ENCODE measurements around the gene ASIC2. TPM values are rescaled to one million over a fixed set of nuclear protein-coding genes. Genes with fewer than 3 reads are reported as not detected.

Gene ASIC2
- total RNA-seq, 1 experiment from 2014 or later = 0.74 TPM

GRCh38 chr17:33024688-33025486 is 268.2 kb downstream of the ASIC2 start:
- Histone ChIP-seq H4K91ac (ENCODE audit: insufficient read length, low read depth, low read length) (no peak overlapping the region), H3K79me2 (ENCODE audit: insufficient read depth, low read length) (no peaks in the 10 kb centered on the region), H2BK20ac (ENCODE audit: low read depth, low read length, poor library complexity, severe bottlenecking) (no peak overlapping the region), H4K20me1 (ENCODE audit: control insufficient read depth, insufficient read depth, insufficient read length) (no peaks in the 10 kb centered on the region), H3K79me1 (ENCODE audit: insufficient read depth, low read depth, low read length, poor library complexity, severe bottlenecking) (no peaks in the 10 kb centered on the region), H3K23me2 (ENCODE audit: insufficient read length, low read depth, low read length, poor library complexity, severe bottlenecking) (no peaks in the 10 kb centered on the region), H3K4ac (ENCODE audit: low read depth, low read length) (no peak overlapping the region), H3K18ac (ENCODE audit: insufficient read length, low read depth, low read length) (no peak overlapping the region), H4K5ac (ENCODE audit: insufficient read length, low read depth, low read length) (no peak overlapping the region), H2AK5ac (ENCODE audit: insufficient read length, low read length) (no peak overlapping the region), H3K23ac (ENCODE audit: insufficient read length, low read depth, low read length) (no peak overlapping the region), H3K56ac (ENCODE audit: insufficient read length, low read depth, low read length) (no peak overlapping the region), H2AFZ (ENCODE audit: low read length) (no peak overlapping the region), H3K9me3 (ENCODE audit: control insufficient read depth, low read depth, low read length) (no peaks in the 10 kb centered on the region), H3K9ac (ENCODE audit: extremely low read depth, insufficient read length, low read length) (no peak overlapping the region), H3K27ac (ENCODE audit: insufficient read length, low read depth, low read length) (no peak overlapping the region), H3K4me1 (ENCODE audit: insufficient read depth, low read length) (peaks cover 18% of the 10 kb centered on the region; the same call in 1 of the 2 replicates), H2BK120ac (ENCODE audit: low read depth, low read length, poor library complexity, severe bottlenecking) (no peak overlapping the region), H3K27me3 (ENCODE audit: insufficient read depth, low read length) (no peaks in the 10 kb centered on the region; the same call in 1 of the 2 replicates), H3K14ac (ENCODE audit: insufficient read depth, low read length) (no peak overlapping the region), H3T11ph (ENCODE audit: low read length) (no peak overlapping the region), H2BK12ac (ENCODE audit: insufficient read length, low read depth, low read length) (no peak overlapping the region), H2BK15ac (ENCODE audit: low read depth, low read length) (no peak overlapping the region), H4K8ac (replicated peaks; ENCODE audit: insufficient read length, low read depth, low read length) (no peak overlapping the region), H3K4me2 (ENCODE audit: insufficient read depth, insufficient read length, low read length) (peak overlapping the region; percentile 18), H2BK5ac (ENCODE audit: insufficient read length, low read length) (no peak overlapping the region)
- DNase-seq = peak; percentile 31
- no peaks in the 10 kb centered on the region; a peak in 1 of 7 replicates for H3K36me3 Mint-ChIP-seq (ENCODE audit: insufficient read depth in 1 of 3, low read depth in 3 of 3)
- no peak for TF ChIP-seq CTCF (conservative IDR thresholded peaks at IDR 0.05)
- no CpG with 5 or more reads among the region's 3 CpGs for WGBS (ENCODE audit: extremely low coverage, insufficient read length, low lambda C conversion rate)
- H3K27me3 Mint-ChIP-seq (ENCODE audit: low read depth) = peaks cover 6% of the 10 kb centered on the region
- H3K9me3 Mint-ChIP-seq = no peaks in the 10 kb centered on the region
- H3K4me3 Mint-ChIP-seq = peak overlapping the region in 1 of 2 experiments; percentile 31; a peak in 1 of 5 replicates
- peaks cover 37 to 39% of the 10 kb centered on the region in 2 experiments for H3K4me1 Mint-ChIP-seq
- peak overlapping the region in 1 of 3 experiments; percentile 82; a peak in 1 of 7 replicates for H3K27ac Mint-ChIP-seq

All from H9 (cell line).